IMR-90 (cell line): ENCODE data around the gene RAPGEF3. TPM values are rescaled to one million over a fixed set of nuclear protein-coding genes. Genes with fewer than 3 reads are reported as not detected.
A peak's percentile ranks its signal among the peaks of the same experiment; 100 is the strongest.

ENCODE experiments used
- ATAC-seq: fragments of 200-7000 bp; cut with Tn5 transposase; 2 replicates; pipeline ENCODE4 v1.9.1; 2020; ENCODE audit warnings: low read depth, mild to moderate bottlenecking, moderate library complexity
- BruUV-seq: library from RNA; stranded (reverse); fragments of 400-500 nt; replicated peaks from 2 replicates; lab custom pipeline; 2021; lab: Mats Ljungman, UMichigan
- CTCF ChIA-PET: fragments of 300-600 bp; formaldehyde crosslinking; extraction: SDS; loops from one replicate; lab custom pipeline; 2021; ENCODE audit warnings: antibody characterized with exemption; lab: Yijun Ruan, JAX
- POLR2A ChIA-PET: fragments of 300-600 bp; sonication (Branson Sonifier 250); formaldehyde crosslinking; loops from one replicate; lab custom pipeline; 2022; ENCODE audit warnings: antibody characterized with exemption; ENCODE audit not compliant: unreplicated experiment; lab: Charles Lee
- DNase-seq: peaks from one replicate; pipeline ENCODE4 v3.0.0; 2013
- H2AFZ ChIP-seq: replicated peaks from 2 replicates; pipeline ENCODE3; 2013; ENCODE audit warnings: low read length, mild to moderate bottlenecking; ENCODE audit not compliant: poor library complexity
- H2AK5ac ChIP-seq: 2 replicates; pipeline ENCODE4 v1.6.1; 2013; ENCODE audit warnings: low read depth, low read length, inconsistent platforms
- H2AK9ac ChIP-seq: replicated peaks from 2 replicates; pipeline ENCODE3; 2013; ENCODE audit warnings: mild to moderate bottlenecking, low read depth, low read length, moderate library complexity; ENCODE audit not compliant: poor library complexity
- H2BK120ac ChIP-seq: 2 replicates; pipeline ENCODE4 v1.6.1; 2013; ENCODE audit warnings: low read depth, low read length, inconsistent platforms
- H2BK15ac ChIP-seq: 3 replicates; pipeline ENCODE4 v1.6.1; 2013; ENCODE audit warnings: low read depth, low read length, inconsistent platforms
- H2BK20ac ChIP-seq: 2 replicates; pipeline ENCODE4 v1.6.1; 2013; ENCODE audit warnings: low read depth, mild to moderate bottlenecking, inconsistent platforms, low read length, moderate library complexity
- H2BK5ac ChIP-seq: 2 replicates; pipeline ENCODE4 v1.6.1; 2013; ENCODE audit warnings: mild to moderate bottlenecking, low read depth, low read length, inconsistent platforms; ENCODE audit not compliant: poor library complexity, severe bottlenecking
- H3K14ac ChIP-seq: replicated peaks from 2 replicates; pipeline ENCODE4 v1.6.1; 2013; ENCODE audit warnings: low read depth, low read length, inconsistent platforms
- H3K18ac ChIP-seq: 2 replicates; pipeline ENCODE4 v1.6.1; 2013; ENCODE audit warnings: low read depth, low read length, control low read depth
- H3K23ac ChIP-seq: 2 replicates; pipeline ENCODE4 v1.6.1; 2013; ENCODE audit warnings: low read depth, low read length, inconsistent platforms
- H3K27ac ChIP-seq: 2 replicates; pipeline ENCODE4 v1.5.1; 2013; ENCODE audit warnings: mild to moderate bottlenecking, control low read depth, low read length; ENCODE audit not compliant: insufficient read depth
- H3K27me3 ChIP-seq: 2 replicates; pipeline ENCODE4 v1.6.1; 2013; ENCODE audit warnings: low read length; ENCODE audit not compliant: control insufficient read depth, insufficient read depth
- H3K36me3 ChIP-seq: 2 replicates; pipeline ENCODE4 v1.6.1; 2013; ENCODE audit warnings: low read length, mixed read lengths; ENCODE audit not compliant: control insufficient read depth, insufficient read depth
- H3K4ac ChIP-seq: 2 replicates; pipeline ENCODE4 v1.6.1; 2013; ENCODE audit warnings: low read depth, low read length, inconsistent platforms
- H3K4me1 ChIP-seq: 2 replicates; pipeline ENCODE4 v1.6.1; 2013; ENCODE audit warnings: low read length, mixed read lengths; ENCODE audit not compliant: control insufficient read depth, insufficient read depth
- H3K4me2 ChIP-seq: 2 replicates; pipeline ENCODE4 v1.6.1; 2013; ENCODE audit warnings: low read depth, mild to moderate bottlenecking, control low read depth, low read length, moderate library complexity
- H3K4me3 ChIP-seq: 2 replicates; pipeline ENCODE4 v1.5.1; 2013; ENCODE audit warnings: low read depth, mild to moderate bottlenecking, control low read depth, low read length, moderate library complexity; ENCODE audit not compliant: insufficient read depth
- H3K56ac ChIP-seq: 2 replicates; pipeline ENCODE4 v1.6.1; 2013; ENCODE audit warnings: low read length, inconsistent platforms; ENCODE audit not compliant: insufficient read depth; ENCODE audit errors: extremely low read depth
- H3K79me1 ChIP-seq, 2 experiments: 2 replicates each; pipeline ENCODE4 v1.6.1; 2013; ENCODE audit warnings: low read length in 2 of 2, inconsistent platforms in 1 of 2, low read depth in 1 of 2
- H3K9ac ChIP-seq: 2 replicates; pipeline ENCODE4 v1.6.1; 2013; ENCODE audit warnings: low read depth, low read length, control low read depth
- H3K9me1 ChIP-seq: 2 replicates; pipeline ENCODE4 v1.6.1; 2013; ENCODE audit warnings: low read length, inconsistent platforms; ENCODE audit not compliant: insufficient read depth
- H3K9me3 ChIP-seq: 2 replicates; pipeline ENCODE4 v1.6.1; 2013; ENCODE audit warnings: low read length; ENCODE audit not compliant: control insufficient read depth, insufficient read depth
- H4K20me1 ChIP-seq: 2 replicates; pipeline ENCODE4 v1.6.1; 2013; ENCODE audit warnings: low read length, inconsistent platforms; ENCODE audit not compliant: insufficient read depth
- H4K5ac ChIP-seq: 2 replicates; pipeline ENCODE4 v1.6.1; 2013; ENCODE audit warnings: mild to moderate bottlenecking, low read depth, low read length, control low read depth
- H4K8ac ChIP-seq, 2 experiments: 2 replicates each; pipeline ENCODE4 v1.6.1; 2013; ENCODE audit warnings: low read depth in 2 of 2, low read length in 2 of 2, control low read depth in 1 of 2, inconsistent platforms in 1 of 2
- H4K91ac ChIP-seq: 2 replicates; pipeline ENCODE4 v1.6.1; 2013; ENCODE audit warnings: low read depth, low read length, inconsistent platforms; ENCODE audit not compliant: insufficient read depth
- BHLHE40 ChIP-seq: fragments of 150-350 bp; IDR thresholded peaks from 2 replicates; pipeline ENCODE4 v1.6.1; 2016; ENCODE audit warnings: mild to moderate bottlenecking, low read depth, low read length
- CTCF ChIP-seq: conservative IDR thresholded peaks from 2 replicates; pipeline ENCODE4 v1.5.1; 2012; ENCODE audit warnings: mild to moderate bottlenecking, low read depth, low read length, improper control_type of control experiment
- MXI1 ChIP-seq: IDR thresholded peaks from 2 replicates; pipeline ENCODE4 v1.6.1; 2012; ENCODE audit warnings: low read depth, mild to moderate bottlenecking, low read length, moderate library complexity, borderline replicate concordance
- NFE2L2 ChIP-seq: fragments of 150-350 bp; IDR thresholded peaks from 2 replicates; pipeline ENCODE4 v1.6.1; 2016; ENCODE audit warnings: low read depth, mild to moderate bottlenecking, low read length
- POLR2A ChIP-seq: IDR thresholded peaks from 2 replicates; pipeline ENCODE4 v1.6.1; 2012; ENCODE audit warnings: mild to moderate bottlenecking, low read depth, low read length
- RAD21 ChIP-seq: IDR thresholded peaks from 2 replicates; pipeline ENCODE4 v1.6.1; 2012; ENCODE audit warnings: low read length, improper control_type of control experiment
- RFX5 ChIP-seq: IDR thresholded peaks from 2 replicates; pipeline ENCODE4 v1.8.0; 2012; ENCODE audit warnings: low read depth, mild to moderate bottlenecking, low read length, moderate library complexity
- SMC3 ChIP-seq: fragments of 150-350 bp; IDR thresholded peaks from 2 replicates; pipeline ENCODE4 v1.6.1; 2016; ENCODE audit warnings: low read depth, mild to moderate bottlenecking, antibody characterized with exemption, low read length, moderate library complexity
- WGBS, 2 experiments: methylation state at CpG; one replicate each; pipeline versions ENCODE4 v1.1.5 to v1.1.7; 2013; ENCODE audit warnings: missing lambda C conversion rate in 2 of 2; ENCODE audit not compliant: insufficient read length in 1 of 2; ENCODE audit errors: extremely low coverage in 2 of 2; 5-methylcytosine and 5-hydroxymethylcytosine counted together
- dilution Hi-C: fragments of 300-500 bp; cut with HindIII; formaldehyde crosslinking; loops from one replicate; pipeline ENCODE4 v1.14.3; 2018; ENCODE audit warnings: low sequenced_read_pairs; ENCODE audit not compliant: unreplicated experiment
- in situ Hi-C: fragments of 300-500 bp; cut with MboI; formaldehyde crosslinking; loops from 3 replicates; pipeline ENCODE4 v1.14.3; 2019; ENCODE audit warnings: low sequenced_read_pairs, inconsistent platforms, mixed read lengths
- intact Hi-C: fragments of 100-400 bp; cut with micrococcal nuclease; formaldehyde crosslinking; loops from 2 replicates; pipeline ENCODE4 v1.10.0; 2022
- polyA plus RNA-seq, 3 experiments: library from polyadenylated mRNA; depleted of rRNA; stranded (reverse); fragments of >200 nt; gene quantifications; 2 replicates each; pipeline ENCODE4 v1.2.3, GENCODE V29; 2012; ENCODE audit warnings: low replicate concordance in 1 of 3
- total RNA-seq: library from RNA; depleted of rRNA; stranded (reverse); fragments of >200 nt; gene quantifications from 2 replicates; pipeline ENCODE4 v1.2.3, GENCODE V29; 2012

The RAPGEF3 gene
- total and polyA plus RNA-seq, 2 of the 4 experiments (the other 2 are of a cell fraction): 1.3 to 2.0 TPM

DNA sequence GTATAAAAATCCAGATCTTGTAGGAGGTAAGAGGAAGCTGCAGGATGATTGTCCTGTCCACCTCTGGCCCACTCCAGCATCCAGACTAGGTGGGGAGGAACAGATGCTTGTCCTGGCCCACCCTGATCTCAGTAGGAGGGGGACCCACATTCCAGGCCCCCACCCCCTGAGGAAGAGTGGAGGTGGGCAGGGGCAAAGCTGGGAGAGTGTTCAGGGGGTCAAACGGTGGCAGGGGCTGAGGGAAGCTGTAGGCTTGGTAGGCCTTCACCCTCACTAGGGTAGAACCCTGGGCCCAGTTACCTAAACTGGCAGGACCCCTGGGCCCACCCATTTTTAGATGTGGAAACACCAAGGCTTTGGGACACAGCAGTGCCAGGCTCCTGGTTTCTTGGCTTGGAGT, 18.5 kb upstream of the RAPGEF3 start:
- peak overlapping the region; percentile 6; the same call in 1 of the 2 replicates for H3K23ac ChIP-seq
- ChIA-PET POLR2A (no interaction called here), CTCF (interaction anchor here (1.0 to 2.1 kb wide), 2 partner anchors 35 to 62 kb away, joined by 3 to 10 read pairs; no protein-coding TSS in a partner anchor)
- H4K5ac ChIP-seq: peak overlapping the region; percentile 99
- peak overlapping the region; percentile 75 for H2AK9ac ChIP-seq
- H3K4ac ChIP-seq: peak overlapping the region; percentile 53
- peak overlapping the region; percentile 8 for H3K14ac ChIP-seq
- H3K9ac ChIP-seq: no peak overlapping the region
- H4K8ac ChIP-seq: peak overlapping the region; percentile 78 to 91
- TF ChIP-seq RFX5 (no peak), BHLHE40 (no peak), NFE2L2 (no peak), RAD21 (no peak), MXI1 (no peak), CTCF (no peak), SMC3 (no peak), POLR2A (no peak)
- ATAC-seq (no peak), DNase-seq (no peak)
- intact Hi-C loops: loop anchor here (5.0 to 10.0 kb wide), 2 partner anchors 125 to 742 kb away; no protein-coding TSS in a partner anchor
- peaks cover 8% of the 10 kb centered on the region; the same call in 1 of the 2 replicates for H3K36me3 ChIP-seq
- peaks cover 11% of the 10 kb centered on the region; the same call in 1 of the 2 replicates for H4K20me1 ChIP-seq
- 60% methylated on average over 1 of the region's 1 CpG; no CpG with 5 or more reads in 1 of the 2 experiments for WGBS, 2 experiments
- no peak overlapping the region for H3K4me2 ChIP-seq
- in situ Hi-C loops: loop anchor here (5.0 kb wide), 1 partner anchor 65 kb away; no protein-coding TSS in a partner anchor
- H2BK5ac ChIP-seq: peak overlapping the region; percentile 2
- peak overlapping the region; percentile 99; the same call in 1 of the 2 replicates for H3K18ac ChIP-seq
- H3K56ac ChIP-seq: no peak overlapping the region
- BruUV-seq: no TSS peak
- no peaks in the 10 kb centered on the region for H3K9me3 ChIP-seq
- peaks cover 25% of the 10 kb centered on the region for H3K4me1 ChIP-seq
- no peak overlapping the region for H3K4me3 ChIP-seq
- peak overlapping the region; percentile 91 for H4K91ac ChIP-seq
- peak overlapping the region; percentile 23 for H2AK5ac ChIP-seq
- dilution Hi-C loops: no loop called here
- H3K9me1 ChIP-seq: peaks cover 10% of the 10 kb centered on the region; the same call in 1 of the 2 replicates
- peaks cover 0 to 11% of the 10 kb centered on the region in 2 experiments; a peak in 1 of 4 replicates for H3K79me1 ChIP-seq
- H2AFZ ChIP-seq: peak overlapping the region; percentile 0
- no peaks in the 10 kb centered on the region for H3K27me3 ChIP-seq
- H2BK20ac ChIP-seq: peak overlapping the region; percentile 18
- peak overlapping the region; percentile 67 for H2BK120ac ChIP-seq
- peak overlapping the region; percentile 85; the same call in 1 of the 2 replicates for H3K27ac ChIP-seq
- peak overlapping the region; percentile 72; the same call in 2 of the 3 replicates for H2BK15ac ChIP-seq
